ENCODE data around the gene CEP131.

Gene CEP131

GRCh38 chr17:81194225-81194760, 28.5 kb downstream of the CEP131 start:
- TF ChIP-seq TAF1 (IDR thresholded peaks at IDR 0.05; ENCODE audit: borderline replicate concordance, insufficient read depth, low read length) = no peak

GRCh38 chr17:81193470-81194224, 29.1 kb downstream of the CEP131 start:
- no peak for TF ChIP-seq TAF1 (IDR thresholded peaks at IDR 0.05; ENCODE audit: borderline replicate concordance, insufficient read depth, low read length)
- peak; percentile 77 for TF ChIP-seq FOXP2 (optimal IDR thresholded peaks at IDR 0.05; ENCODE audit: borderline replicate concordance, extremely low read depth, extremely low read length, insufficient read depth)
- peak; percentile 54; the same call in 1 of the 2 replicates for TF ChIP-seq POLR2AphosphoS5 (IDR thresholded peaks at IDR 0.05; ENCODE audit: low read depth, low read length)
- no peak; the same call in 1 of the 2 replicates for TF ChIP-seq SIN3A (IDR thresholded peaks at IDR 0.05; ENCODE audit: borderline replicate concordance, insufficient read depth, low read length)

GRCh38 chr17:81193051-81193410, 29.7 kb downstream of the CEP131 start:
- TF ChIP-seq TAF1 (IDR thresholded peaks at IDR 0.05; ENCODE audit: borderline replicate concordance, insufficient read depth, low read length) (no peak), FOXP2 (optimal IDR thresholded peaks at IDR 0.05; ENCODE audit: borderline replicate concordance, extremely low read depth, extremely low read length, insufficient read depth) (no peak), REST (IDR thresholded peaks at IDR 0.05; ENCODE audit: insufficient read depth in 1 of 2, low read depth in 2 of 2, low read length in 2 of 2) (no peak), POLR2AphosphoS5 (IDR thresholded peaks at IDR 0.05; ENCODE audit: low read depth, low read length) (no peak), SIN3A (IDR thresholded peaks at IDR 0.05; ENCODE audit: borderline replicate concordance, insufficient read depth, low read length) (no peak)

- no peak for TF ChIP-seq TAF1 (IDR thresholded peaks at IDR 0.05; ENCODE audit: borderline replicate concordance, insufficient read depth, low read length)
- no peak for TF ChIP-seq SIN3A (IDR thresholded peaks at IDR 0.05; ENCODE audit: borderline replicate concordance, insufficient read depth, low read length)
- TF ChIP-seq REST (IDR thresholded peaks at IDR 0.05; ENCODE audit: insufficient read depth in 1 of 2, low read depth in 2 of 2, low read length in 2 of 2) = no peak
- no peak for TF ChIP-seq FOXP2 (optimal IDR thresholded peaks at IDR 0.05; ENCODE audit: borderline replicate concordance, extremely low read depth, extremely low read length, insufficient read depth)
- TF ChIP-seq POLR2AphosphoS5 (IDR thresholded peaks at IDR 0.05; ENCODE audit: low read depth, low read length) = no peak
Observed at GRCh38 chr17:81192386-81193050, 30.2 kb downstream of the CEP131 start.

- TF ChIP-seq SIN3A (IDR thresholded peaks at IDR 0.05; ENCODE audit: borderline replicate concordance, insufficient read depth, low read length) = no peak
- no peak for TF ChIP-seq REST (IDR thresholded peaks at IDR 0.05; ENCODE audit: insufficient read depth in 1 of 2, low read depth in 2 of 2, low read length in 2 of 2)
- TF ChIP-seq FOXP2 (optimal IDR thresholded peaks at IDR 0.05; ENCODE audit: borderline replicate concordance, extremely low read depth, extremely low read length, insufficient read depth) = no peak
- no peak for TF ChIP-seq POLR2AphosphoS5 (IDR thresholded peaks at IDR 0.05; ENCODE audit: low read depth, low read length)
- no peak for TF ChIP-seq TAF1 (IDR thresholded peaks at IDR 0.05; ENCODE audit: borderline replicate concordance, insufficient read depth, low read length)
Observed at GRCh38 chr17:81191646-81192045, 31.1 kb downstream of the CEP131 start.

GRCh38 chr17:81191116-81191515, 31.6 kb downstream of the CEP131 start:
- TF ChIP-seq SIN3A (IDR thresholded peaks at IDR 0.05; ENCODE audit: borderline replicate concordance, insufficient read depth, low read length) (no peak), TAF1 (IDR thresholded peaks at IDR 0.05; ENCODE audit: borderline replicate concordance, insufficient read depth, low read length) (no peak), FOXP2 (optimal IDR thresholded peaks at IDR 0.05; ENCODE audit: borderline replicate concordance, extremely low read depth, extremely low read length, insufficient read depth) (no peak), REST (IDR thresholded peaks at IDR 0.05; ENCODE audit: insufficient read depth in 1 of 2, low read depth in 2 of 2, low read length in 2 of 2) (no peak), POLR2AphosphoS5 (IDR thresholded peaks at IDR 0.05; ENCODE audit: low read depth, low read length) (no peak)

Data from PFSK-1 (cell line).